NT2/D1 (cell line): ENCODE measurements around the gene ATP1A1.

ENCODE experiments used
- SUZ12 ChIP-seq: IDR thresholded peaks from 2 replicates; pipeline ENCODE4 v1.6.1; 2011; ENCODE audit not compliant: insufficient read length, insufficient read depth; ENCODE audit errors: extremely low read depth
- YY1 ChIP-seq: IDR thresholded peaks from 2 replicates; pipeline ENCODE4 v1.6.1; 2011; ENCODE audit not compliant: insufficient read length, insufficient read depth
- ZNF274 ChIP-seq: IDR thresholded peaks from 2 replicates; pipeline ENCODE4 v1.6.1; 2011; ENCODE audit warnings: mild to moderate bottlenecking, low read depth, low read length

- TF ChIP-seq ZNF274 (no peak), SUZ12 (no peak), YY1 (no peak)
These were observed 55.5 kb downstream of the ATP1A1 start for GRCh38 chr1:116428576-116428975.
